GM18858 (cell line): ENCODE data around the gene CD109.

ENCODE experiments used
- ATAC-seq: cut with Tn5 transposase; IDR thresholded peaks from one replicate; pipeline ENCODE4 v1.9.1; 2021; ENCODE audit not compliant: unreplicated experiment

The CD109 gene

GRCh38 chr6:73724389-73724788, 28.4 kb downstream of the CD109 start:
- no peak for ATAC-seq

GRCh38 chr6:73725192-73725591, 29.2 kb downstream of the CD109 start:
- ATAC-seq, result peak; percentile 45

- ATAC-seq, result no peak
These were observed 31.1 kb downstream of the CD109 start for GRCh38 chr6:73727114-73727513.

GRCh38 chr6:73728548-73729205, 32.7 kb downstream of the CD109 start:
- peak; percentile 49 for ATAC-seq

DNA sequence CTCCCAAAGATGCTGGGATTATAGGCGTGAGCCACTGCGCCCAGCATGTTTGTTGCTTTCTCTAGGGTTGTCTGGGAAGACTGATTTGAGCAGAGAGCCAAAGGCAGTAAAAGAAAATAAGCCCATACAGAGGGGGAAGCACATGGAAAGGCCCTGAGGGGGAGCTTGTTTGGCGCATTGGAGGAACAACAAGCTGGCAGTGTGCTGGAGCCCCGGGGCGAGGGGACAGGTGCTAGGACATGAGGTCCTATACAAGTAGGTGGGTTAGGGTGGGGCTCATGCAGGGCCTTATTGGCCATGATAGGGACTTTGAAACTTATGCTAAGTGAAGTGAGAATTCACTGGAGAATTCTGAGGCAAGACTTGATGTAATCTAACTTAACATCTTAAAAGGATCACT, 35.3 kb downstream of the CD109 start:
- no peak for ATAC-seq

GRCh38 chr6:73732845-73733675, 37.1 kb downstream of the CD109 start:
- peak; percentile 65 for ATAC-seq

- ATAC-seq, result no peak
These were observed 37.8 kb downstream of the CD109 start for GRCh38 chr6:73733791-73734190.

- ATAC-seq, result no peak
These were observed 38.9 kb downstream of the CD109 start for GRCh38 chr6:73734832-73735453.

DNA sequence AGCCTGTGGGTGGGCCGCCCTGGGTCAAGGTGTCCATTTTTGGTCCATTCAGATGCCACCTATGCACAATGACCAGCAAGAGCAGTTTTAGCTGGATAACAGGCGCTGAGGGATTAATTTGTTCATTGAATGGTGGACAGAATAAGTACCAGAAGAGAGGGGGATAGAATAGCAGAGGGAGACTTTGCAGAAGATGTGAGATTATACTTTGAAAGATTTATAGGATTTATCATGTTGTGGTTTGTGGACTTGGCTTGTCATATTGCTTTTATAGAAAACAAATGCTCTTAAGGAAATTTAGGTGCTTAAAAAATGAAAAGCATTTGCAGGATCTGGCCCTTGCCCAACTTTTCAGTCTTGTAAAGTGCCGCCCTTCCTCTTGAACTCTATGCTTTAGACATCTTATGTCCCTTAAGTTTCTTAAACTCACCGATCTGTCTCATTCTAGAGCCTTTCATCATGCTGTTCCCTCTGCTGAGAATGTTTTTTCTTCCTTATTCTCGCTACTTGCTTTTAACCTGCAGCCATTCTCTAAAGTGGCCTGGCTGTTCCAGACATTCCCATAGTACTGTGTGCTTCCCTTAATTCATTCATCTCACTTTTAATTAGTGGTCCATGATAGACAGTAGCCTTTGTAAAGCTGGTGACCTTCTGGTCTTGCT, 42.5 kb downstream of the CD109 start:
- ATAC-seq, result no peak

DNA sequence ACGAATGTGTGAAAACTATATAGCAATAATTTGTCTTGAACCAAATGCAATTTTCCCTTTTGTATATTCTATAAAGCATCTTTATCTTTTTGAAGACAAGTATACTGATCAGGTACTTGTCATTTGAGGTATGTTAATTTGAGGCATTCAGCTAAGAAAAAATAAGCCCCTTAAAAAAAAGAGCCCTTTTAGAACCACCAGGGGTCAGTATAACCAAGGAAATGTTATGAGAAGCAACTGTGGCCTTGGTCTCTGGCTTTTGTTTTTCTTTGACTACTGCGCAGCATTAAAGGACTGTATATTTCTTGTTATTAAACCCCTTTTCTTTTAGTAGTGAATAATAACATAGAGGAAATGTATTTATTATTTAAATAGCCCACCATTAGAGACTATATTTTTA, 43.1 kb downstream of the CD109 start:
- peak; percentile 73 for ATAC-seq

DNA sequence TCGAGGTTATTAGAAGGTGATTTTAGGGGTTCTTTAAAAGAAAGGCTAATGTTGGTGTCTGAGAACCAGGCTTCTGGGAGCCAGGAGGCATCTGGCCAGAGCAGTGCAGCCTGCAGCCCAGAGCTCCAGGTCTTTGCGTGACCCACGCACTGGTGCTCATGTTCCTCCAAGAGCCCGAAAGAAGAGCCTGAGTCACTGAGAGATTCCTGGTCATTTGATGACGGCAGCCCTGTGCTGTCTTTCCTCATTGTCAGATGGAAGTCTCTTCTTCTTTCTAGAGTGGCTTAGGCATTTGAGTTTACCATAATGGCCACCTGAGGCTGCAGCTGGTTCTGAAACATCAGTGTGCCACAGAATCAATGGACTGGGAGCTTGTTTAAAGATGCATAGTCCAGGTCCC, 46.4 kb downstream of the CD109 start:
- no peak for ATAC-seq

GRCh38 chr6:73743081-73743480, 47.1 kb downstream of the CD109 start:
- ATAC-seq, result no peak

DNA sequence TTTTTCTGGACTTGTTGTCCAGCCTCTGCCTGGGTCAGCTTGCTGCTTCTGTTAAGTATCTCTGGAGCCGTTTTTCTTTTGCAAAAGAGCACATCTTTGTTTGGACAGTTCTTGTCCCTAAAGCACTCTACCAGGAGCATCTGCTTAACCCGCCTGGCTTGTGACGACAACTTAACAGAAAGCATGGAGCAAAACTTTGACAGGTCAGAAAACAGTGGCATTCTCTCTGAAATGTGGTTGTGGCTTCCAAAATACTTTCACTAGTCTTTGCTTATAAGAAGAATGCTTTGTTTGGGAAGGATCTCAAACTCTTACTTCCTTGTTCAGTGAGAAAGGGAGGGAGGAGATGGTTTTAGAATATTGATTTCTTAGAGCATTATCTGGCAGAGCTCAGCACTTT, 47.6 kb downstream of the CD109 start:
- no peak for ATAC-seq

GRCh38 chr6:73746787-73747186, 50.8 kb downstream of the CD109 start:
- no peak for ATAC-seq

DNA sequence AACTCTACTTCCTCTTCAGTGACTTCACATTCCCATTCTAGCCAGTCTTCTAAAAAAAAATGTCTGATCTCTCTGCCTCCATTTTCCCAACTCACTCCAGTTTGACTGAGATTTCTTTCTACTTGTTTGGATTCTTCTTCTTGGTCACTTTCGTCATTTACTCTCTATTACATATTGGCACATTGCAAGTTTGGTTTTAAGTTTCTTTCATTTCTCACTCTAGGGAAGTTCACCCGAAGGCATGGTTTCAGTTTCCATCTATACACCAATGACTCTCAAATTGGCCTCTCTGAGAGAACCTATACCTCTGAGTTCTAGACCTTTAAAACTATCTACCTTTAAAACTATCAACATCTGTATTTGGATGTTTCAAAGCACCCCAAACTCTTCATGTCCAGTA, 51.3 kb downstream of the CD109 start:
- peak; percentile 100 for ATAC-seq

DNA sequence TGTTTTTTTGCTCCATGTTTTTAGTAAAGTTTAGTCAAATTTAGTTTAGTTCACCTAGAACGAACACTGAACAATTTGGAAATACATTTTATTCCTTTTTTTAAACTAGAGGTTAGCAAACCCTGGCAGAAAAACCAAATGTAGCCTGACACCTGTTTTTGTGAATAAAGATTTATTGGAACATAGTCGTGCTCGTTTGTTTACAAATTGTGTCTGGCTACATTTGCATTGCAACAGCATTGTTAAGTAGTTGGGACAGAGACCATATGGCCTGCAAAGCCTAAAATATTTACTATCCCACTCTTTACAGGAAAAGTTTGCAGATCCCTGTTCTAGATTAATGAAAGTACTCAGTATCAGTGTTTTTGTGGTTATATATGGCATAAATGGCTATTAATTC, 56.9 kb downstream of the CD109 start:
- ATAC-seq, result no peak

GRCh38 chr6:73766040-73766439, 70.0 kb downstream of the CD109 start:
- no peak for ATAC-seq

- no peak for ATAC-seq
These were observed 72.6 kb downstream of the CD109 start for GRCh38 chr6:73768558-73768957.

- ATAC-seq, result no peak
These were observed 74.0 kb downstream of the CD109 start for GRCh38 chr6:73769976-73770375.

- no peak for ATAC-seq
These were observed 78.3 kb downstream of the CD109 start for GRCh38 chr6:73774311-73774774.

- no peak for ATAC-seq
These were observed 83.9 kb downstream of the CD109 start for GRCh38 chr6:73779943-73780342.
